ENCODE measurements around the gene RALGDS.

Gene RALGDS

DNA sequence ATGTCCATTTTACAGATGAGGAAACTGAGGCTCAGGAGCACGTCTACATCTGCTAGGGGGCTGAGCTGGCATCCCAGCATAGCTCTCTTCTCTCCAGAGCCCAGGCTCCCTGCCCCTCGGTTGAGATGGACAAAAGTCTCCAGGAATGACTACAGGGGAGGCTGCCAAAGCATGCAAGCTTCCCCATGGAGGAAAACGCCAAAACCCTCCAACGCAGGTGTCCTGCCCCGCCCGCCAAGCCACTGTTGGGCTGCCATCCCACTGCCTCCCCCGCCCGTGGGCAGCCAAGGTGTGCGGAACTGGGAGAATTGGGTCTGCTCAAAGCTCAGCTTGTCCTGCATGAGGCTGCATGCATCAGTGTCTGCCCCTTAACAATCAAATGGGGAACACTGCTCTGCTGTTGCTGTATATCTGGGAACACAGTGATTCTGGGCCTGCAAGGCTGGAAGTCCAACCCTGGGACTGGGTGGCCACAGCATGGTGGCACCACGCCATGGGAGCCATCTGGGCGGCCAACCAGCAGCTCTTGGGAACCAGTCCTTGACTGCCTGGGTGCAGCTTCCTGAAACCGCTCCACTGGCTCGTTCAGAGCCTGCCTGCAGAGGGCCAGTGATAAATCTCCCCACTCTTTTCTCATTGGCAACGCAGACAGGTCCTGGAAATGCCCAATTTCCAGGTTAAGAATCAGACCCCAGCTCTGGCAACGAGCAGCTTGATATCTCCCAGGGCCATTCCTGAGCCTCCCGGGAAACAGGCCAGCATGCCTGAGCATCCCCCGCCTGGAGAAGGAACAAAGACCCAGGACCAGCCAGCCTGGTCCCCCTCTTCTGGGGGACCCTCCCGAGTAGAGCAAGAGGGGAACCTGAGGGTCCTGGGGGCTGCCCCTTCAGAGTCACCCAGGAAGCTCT, 3.5 kb downstream of the RALGDS start:
- DNase-seq, result no peak

DNA sequence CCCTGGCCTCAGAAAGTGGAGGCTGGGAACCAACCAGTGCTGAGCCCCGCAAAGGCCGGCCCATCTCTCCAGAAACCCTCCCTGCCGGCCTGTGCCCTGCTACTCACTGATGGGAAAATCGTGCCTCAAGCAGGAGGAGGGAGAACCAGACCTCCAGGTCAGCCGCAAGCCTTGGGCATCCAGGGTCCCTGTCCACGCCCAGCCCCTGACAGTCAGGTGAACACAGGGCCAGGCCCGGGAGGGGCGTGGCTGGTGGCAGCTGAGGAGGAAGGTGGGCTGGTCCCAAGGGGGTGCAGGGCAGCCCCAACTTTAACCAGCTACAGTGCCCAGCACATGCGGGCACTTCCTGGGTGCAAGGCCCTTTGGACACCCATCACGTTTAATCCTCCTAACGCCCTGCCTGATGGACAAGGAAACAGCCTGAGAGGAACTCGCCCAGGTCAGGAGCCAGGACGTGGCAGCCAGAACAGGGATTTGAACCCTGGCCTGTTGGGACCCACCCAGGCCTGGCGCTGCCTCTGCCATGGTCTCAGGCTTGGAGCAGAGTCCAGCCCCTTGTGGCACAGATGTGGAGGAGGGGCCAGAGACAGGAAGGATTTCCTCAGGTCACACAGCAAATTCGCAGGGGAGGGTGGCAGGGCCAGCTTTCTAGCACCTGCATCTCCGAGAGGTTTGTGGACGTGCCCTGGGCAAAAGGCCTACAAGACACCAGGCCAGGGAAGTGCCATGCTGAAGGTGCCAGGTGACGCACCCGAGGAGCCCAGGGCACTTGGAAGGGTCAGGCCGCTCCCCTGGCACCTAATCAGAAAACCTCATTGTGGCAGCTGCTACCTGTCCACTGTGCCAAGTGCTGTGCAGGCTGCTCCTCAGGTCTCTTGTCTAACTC, 4.5 kb downstream of the RALGDS start:
- no peak for DNase-seq

DNA sequence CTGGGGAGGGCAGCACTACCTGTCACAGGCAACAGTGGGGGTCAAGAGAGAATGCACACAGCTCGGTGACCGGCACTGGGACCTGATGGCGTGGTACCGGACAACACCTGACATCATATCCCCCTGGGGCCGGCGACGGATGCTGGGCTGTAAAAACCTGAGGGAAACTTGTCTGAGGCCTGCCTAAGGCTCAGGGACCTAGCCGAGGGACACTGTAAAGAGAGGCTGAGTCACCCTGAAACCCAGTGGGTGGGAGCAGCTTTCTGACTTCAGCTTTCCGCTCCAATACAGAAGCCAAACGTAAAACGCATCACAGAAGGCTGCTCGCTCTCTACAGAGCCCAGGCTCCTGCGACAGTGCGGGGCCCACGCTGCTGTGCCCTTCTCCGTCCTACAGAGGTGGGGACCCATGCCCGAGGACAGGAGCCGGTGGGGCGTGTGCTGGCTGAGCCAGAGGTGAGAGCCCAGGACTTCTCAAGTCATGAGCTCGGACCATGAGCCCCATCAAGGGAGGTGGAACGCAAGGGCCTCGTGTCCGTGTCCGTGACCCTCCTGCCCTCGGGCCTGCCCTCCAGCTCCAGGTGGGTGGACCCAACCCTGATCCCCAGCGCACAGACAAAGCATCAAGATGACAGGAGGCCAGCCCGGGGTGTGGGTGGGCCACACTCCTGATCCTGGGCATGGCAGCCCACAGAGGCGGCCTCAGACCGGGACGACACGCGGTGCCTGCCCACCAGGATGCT, 5.3 kb downstream of the RALGDS start:
- DNase-seq, result no peak

DNA sequence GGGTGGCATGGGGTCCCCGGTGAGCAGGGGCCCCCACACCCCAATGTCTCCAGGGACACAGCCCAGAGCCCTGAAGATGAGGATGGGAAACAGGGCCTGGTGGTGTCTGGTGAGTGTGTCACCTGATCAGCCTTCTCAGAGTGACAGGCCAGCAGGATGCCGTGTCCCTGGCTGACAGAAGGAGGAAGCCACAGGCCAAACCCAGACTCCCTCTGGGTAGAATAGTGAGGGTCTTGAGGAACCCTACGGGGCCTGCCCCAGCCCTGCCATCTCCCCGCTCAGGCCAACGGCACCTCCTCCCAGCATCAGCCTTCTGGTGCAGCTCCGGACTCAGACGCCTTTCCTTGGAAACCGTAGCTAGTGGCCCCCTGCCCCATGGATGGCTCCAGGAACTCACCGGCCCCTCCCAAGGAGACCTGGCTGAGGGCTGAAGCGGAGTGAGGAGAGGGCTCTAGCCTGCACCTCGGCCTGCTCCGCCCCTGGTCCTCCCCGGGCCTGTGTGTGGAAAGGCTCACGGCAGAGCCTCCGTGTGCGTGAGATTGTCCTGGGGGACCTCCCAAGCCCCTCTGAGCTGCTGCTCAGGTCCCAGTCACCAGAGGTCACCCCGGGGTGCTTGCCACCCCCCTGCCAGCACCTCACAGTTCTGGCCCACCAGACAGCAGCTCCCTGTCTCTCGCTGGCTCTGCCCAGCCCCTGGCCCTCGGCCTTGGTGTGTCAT, 6.0 kb downstream of the RALGDS start:
- DNase-seq, result no peak

DNA sequence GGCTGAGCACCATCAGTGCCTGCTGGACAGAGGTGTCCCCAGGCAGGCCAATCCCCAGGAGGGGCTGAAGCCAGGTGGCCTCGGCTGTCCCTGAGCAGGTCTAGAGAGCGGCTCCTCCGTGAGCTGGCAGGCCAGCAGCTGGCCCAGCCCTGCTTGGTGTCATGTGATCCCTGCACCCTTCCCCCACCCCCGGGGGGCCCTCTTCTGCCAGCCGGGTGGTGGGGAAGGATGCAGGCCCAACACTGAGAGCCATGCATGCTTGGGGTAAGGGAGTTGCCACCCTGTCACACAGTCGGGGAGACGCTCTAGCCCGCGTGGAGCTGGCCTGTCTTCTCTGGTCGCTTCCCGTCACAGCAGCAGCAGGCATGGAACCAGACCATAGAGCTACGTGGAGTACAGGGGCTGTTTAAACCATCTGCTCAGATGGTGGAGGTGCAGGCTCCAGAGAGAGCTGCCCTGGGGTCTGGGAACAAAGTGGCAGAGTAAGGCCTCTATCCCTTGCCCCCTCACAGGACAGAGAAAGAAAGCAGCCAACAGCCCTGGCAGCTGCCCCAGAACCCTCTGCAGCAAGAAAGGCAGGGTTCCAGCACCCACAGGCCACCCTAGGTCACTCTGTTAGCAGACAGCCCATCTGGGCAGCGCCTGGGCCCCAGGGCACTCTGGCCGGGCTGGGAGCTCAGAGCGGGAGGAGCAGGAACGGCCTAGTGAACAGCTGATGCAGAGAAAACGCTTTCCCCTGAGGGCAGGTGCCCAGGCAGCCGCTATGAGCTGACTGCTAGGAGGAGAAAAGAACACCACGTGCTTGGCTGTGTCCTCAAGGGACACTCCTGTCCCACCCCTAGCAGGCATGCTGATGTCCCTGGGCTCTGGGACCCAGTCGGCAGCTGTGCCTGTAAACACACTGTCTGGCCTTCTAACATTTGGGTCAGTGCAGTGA, 6.8 kb downstream of the RALGDS start:
- no peak for DNase-seq

DNA sequence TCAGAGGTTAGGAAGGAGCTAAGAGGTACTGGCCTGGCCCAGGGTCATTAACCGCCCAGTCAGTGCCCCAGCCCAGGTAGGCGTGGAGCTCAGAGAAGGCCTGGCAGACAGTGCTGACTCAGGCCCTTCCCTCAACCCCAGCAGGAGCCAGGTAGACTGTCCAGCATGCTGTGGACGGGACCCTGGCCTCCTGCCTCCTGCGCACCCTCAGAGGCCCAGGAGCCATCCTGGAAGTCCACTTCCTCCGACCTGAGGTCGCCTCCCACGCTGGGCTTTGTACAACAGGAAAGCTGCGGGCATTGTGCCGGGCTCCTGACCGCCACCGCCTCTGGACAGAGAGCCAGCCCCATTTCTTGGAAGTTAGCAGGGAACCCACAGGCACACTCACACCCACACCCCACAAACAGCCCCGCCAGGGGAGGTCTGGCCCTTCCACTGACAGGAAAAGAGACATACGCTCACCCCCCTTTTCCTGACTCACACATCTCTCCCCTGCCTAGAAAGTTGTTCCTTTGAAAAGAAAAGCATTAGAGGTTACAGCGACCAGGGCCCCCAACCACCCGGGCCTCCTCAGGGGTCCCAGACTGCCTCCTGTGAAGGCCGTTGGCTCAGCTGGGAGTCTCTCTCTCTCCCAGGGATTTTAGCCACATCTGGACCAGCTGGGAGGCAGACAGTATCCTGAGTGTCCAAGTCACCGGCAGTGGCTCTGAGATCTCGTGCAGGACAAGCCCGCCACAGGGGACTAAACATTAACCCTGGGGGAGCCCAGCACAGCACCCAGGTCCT, 7.7 kb downstream of the RALGDS start:
- DNase-seq, result no peak

DNA sequence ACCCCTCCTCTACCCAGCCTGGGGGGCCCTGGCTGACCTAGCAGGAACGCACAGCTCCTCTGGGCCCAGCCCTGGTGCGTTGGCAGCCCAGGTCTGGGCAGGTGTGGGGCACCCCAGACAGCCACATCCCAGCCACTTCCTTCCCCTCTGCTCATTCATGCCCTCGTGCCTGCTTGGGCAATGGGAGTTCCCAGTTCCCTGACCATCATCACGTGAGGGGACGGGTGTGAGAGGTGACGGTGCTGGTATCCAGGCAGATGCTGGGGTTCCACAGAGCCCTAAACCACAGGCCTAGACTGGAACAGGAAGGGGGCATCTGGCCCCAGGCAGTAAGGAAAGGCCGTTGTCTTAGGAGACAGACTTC, 8.4 kb downstream of the RALGDS start:
- DNase-seq, result no peak

DNA sequence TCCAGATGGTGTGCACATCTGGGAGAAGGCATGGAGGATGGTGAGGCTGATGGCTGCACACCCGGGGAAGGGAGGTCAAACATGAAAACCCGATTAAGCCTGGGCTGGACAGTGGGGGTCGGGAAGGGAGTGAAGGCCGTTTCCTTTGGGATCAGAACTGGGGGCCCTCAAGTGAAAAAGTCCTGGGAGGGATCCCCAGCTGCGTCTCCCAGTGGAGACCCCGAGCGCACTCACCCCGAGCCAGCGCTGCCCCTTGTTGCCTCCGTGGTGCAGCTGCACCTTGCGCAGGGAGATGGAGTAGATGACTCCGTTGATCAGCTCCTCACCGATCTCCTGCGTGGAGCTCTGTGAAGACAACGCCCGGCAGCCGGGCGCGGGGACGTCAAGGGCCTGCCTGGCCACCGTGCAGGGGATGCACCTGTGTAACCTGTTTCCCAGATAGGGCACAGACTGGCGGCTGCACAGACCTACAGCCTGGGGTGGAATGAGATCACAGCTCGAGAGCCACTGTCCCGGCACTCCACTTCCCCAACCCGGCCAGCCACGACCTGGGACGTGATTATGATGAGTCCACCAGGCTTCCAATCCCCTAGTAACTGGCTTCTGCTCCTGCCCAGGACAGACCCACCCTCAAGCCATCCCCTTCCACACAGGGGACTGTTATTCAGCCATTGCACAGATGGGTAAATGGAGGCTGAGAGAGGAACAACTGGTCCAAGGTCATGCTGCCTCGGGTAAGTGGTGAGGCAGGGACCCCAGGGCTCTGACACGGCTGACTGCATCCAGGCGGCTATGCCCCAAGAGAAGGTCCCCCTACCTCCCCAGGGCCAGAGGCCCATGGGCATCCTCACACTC, 9.0 kb downstream of the RALGDS start:
- no peak for DNase-seq

DNA sequence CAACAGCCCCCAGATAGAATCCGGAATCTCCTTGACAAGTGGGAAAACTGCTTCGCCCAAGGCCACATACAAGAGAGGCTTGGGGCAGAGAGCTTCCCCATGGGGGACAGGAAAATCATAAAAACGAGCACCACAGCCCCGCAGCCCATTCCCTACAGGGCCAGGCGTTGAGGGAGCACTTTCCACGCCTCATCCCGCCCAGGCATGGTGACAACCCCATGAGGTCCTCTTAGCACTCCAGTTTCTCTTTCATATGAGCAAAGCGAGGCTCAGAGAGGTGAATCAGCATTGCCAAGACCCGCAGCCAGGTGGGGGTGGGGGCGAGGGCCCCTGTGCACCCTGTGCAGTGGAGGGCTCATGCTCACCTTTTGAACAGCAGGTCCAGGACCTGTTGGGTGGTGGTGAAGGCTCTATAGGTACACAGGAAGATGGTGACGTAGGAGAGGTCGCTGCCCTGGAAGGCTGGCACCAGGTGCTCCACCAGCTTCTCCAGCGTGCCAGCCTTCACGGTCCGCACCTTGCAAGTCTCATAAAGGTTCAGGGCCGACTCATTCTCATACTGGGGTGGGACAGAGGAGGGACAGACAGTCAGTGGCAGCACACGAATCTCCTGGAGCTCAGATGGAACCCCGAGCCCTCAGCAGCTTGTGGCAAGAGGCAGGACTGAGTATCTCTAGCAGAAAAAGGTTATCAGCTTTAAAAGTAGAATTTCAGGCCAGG, 10.9 kb downstream of the RALGDS start:
- DNase-seq, result no peak

DNA sequence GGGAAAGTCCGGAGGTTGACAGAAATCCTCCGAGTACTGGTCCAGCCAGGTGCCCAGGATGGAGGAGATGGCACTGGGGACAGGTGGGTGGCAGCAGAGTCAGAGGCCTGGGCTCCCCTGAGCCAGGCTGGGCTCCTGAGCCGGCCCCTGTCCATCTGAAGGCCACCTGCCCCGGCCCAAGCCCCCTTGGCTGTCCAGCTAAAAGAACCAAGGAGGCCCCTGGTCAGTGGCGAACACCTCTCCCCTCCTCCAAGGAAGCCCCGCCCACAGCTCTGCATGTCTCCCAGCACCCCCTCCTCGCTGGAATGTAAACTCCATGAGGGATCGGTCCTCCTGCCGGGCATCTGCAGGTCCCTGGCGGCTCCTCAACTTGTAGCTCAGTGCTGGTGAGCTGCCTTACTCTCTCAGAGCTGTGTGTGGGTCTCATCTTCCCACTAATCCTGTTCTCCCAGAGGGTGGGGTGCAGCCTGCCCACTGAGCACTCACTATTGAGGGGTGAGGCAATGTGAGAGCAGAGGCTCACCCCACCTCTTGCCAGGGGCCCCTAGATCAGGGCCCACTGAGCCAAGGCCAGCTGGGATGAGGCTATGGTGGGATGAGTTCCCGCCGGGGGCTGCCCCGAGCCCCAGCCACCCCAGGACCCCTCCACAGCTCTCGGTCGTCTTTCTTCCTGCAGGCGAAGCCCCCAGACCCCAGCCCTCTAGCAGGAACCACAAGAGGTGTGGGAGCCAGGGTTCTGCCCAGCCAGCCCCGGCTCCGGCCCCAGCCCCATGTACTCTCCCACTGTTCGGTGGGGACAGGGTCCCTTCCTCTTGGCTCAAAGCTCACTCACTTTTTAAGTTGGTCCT, 12.0 kb downstream of the RALGDS start:
- no peak for DNase-seq

DNA sequence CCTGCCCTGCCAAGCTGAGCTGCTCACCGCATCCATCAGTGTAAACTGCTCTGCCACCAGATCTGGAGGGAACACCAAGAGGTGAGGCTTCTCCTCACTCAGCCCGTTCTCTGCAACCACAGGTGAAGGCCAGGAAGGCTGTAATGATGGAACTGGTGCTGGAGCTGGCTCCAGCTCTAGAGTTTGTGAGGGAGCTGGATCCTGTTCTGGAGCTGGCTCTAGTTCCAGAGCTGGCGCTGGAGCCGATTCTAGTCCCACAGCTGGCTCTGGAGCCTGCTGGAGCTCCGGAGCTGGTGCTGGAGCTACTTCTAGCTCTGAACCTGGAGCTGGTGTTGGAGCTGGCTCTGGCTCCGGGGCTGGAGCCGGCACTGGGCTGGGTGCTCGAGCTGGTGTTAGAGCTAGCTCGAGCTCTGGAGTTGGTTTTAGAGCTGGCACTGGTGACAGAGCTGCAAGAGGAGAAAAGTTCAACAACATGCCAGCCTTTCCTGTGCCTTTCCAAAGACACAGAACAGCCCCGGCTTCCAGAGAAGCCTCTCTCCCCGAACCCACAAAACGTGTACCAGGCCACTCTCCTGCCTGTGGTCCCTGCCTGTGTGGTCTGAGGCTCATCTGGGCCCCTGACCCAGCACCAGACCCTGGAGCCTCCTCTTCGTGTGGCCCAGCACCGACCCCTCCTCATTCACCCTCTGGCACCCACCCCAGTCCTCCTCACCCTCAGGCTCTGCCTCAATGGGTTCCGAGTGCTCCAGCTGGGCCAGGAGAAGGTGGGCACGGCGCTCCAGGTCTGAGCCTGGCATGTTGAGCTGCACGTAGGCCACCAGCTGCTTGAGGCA, 12.9 kb downstream of the RALGDS start:
- no peak for DNase-seq

DNA sequence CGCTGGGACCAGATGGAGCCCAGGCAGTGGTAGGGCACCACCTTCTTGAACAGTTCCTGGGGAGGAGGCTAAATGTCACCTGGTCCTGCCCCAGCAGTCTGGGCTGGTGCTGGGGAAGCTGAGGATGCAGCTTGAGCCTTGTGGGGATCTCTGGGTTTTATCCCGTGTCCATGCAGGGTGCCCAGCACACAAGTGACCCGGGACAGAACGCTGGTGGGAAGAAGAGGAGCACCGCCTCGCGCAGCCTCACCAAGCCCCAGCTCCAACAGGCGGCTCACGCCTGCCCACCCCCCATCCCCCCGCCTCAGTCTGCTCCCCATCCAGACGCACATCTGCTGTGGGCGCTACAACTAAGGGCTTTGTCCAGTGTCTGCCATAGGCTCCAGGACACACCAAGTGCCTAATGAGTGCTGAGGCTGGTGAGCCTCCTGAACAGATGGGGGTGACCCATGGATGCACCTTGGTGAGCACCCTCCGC, 13.8 kb downstream of the RALGDS start:
- no peak for DNase-seq

DNA sequence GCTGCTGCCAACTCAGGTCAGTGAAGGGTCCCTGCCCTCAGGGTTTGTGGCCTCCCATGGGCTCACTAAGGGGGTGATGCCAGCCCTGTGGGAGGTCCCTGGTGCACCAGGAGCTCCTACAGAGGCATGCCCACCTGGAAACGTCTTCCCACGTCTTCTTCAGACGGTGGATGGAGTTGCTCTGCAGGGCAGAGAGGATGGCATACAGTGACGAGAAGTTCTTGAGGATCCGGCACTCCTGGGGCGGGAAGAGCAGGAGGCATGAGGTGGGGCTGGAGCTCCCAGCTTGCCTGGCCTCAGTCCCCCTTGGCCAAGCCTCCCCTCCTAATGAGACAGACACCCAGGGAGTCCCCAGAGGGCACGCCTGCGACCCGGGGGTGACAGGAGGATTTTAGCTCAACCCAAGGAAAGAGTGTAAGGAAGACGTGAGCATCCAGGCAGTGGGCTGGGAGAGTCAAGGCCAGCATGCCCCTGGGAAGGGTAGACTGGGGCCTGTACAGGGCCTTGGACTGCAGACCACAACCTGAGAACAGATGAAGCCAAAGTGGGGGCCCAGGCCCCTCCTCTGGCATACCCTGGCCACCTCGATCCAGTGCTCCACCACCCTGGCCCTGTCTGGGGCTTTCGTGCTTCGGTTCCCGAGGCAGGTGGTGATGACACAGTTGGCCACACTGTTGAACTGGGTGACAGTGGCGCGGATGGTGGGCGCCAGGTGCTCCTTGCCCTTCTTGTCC, 14.4 kb downstream of the RALGDS start:
- no peak for DNase-seq

DNA sequence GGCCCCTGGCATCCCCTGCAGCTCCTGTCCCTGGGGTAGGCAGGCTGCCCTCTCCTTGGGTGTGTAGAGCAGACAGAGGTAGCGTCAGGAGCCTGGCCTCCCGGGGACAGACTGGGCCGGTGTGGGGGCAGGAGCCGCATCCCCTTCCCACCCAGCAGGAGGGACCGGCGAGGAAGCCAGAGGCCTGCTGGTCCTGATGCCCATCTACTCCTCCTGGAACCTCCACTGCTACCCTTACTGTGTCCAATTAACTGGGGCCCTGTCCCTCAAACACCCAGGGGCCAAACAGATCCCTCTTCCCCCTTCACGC, 15.6 kb downstream of the RALGDS start:
- no peak for DNase-seq

DNA sequence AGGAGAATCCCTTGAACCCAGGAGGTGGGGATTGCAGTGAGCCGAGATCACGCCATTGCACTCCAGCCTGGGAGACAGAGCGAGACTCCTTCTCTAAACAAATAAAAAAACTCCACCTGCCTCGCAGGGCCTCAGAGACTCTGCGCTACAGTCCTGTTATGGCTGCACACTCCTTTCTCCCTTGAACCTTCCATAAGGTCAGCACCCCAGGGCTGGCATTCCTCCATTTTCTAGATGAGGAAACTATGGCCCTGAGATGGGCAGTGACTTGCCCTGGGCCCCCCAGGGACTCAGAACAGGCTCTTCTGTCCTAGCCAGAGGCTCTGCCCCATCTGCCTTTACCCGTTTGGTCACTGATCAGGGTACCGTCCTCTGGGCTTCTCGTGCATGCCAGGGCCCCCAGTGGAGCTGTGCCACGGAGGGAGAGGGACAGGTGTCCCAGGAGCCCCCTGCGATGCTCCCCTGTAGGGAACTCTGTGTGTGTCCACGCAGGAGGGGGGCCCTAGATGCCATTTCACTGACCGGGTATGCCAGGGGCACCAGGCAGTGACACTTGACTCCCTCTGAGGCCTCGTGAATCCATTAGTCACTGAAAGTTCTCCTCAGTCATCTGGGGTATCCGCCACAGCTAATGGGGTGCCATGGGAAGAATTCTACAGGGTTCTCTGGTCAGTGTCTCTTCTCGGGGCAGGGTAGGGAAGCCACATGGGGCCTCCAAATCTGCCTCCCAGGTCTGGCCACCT, 16.2 kb downstream of the RALGDS start:
- no peak for DNase-seq
